SH-SY5Y (cell line): Measurements from ENCODE around the gene CAMTA1.

Source experiments
- GATA2 ChIP-seq: IDR thresholded peaks from 2 replicates; pipeline ENCODE4 v1.6.1; 2011; ENCODE audit warnings: mild to moderate bottlenecking, low read depth, low read length
- GATA3 ChIP-seq: IDR thresholded peaks from 2 replicates; pipeline ENCODE4 v1.6.1; 2011; ENCODE audit warnings: low read depth, mild to moderate bottlenecking, low read length, moderate library complexity

GRCh38 chr1:7652061-7652460 lies 866.8 kb downstream of the CAMTA1 start:
- no peak for TF ChIP-seq GATA3
- TF ChIP-seq GATA2 = no peak
